LNCaP clone FGC (cell line): ENCODE data around the gene DZIP3.

Source experiments
- DNase-seq: peaks from one replicate; pipeline ENCODE4 v3.0.0-alpha.2; 2011; ENCODE audit warnings: low read depth
- H3K4me3 ChIP-seq: 2 replicates; pipeline ENCODE4 v1.5.1; 2011; ENCODE audit warnings: mild to moderate bottlenecking, low read depth, low read length, control low read depth
- TF ChIP-seq, protein P1 (sequence below): IDR thresholded peaks from 2 replicates; pipeline ENCODE4 v1.5.1; 2012; ENCODE audit warnings: mild to moderate bottlenecking; ENCODE audit not compliant: control insufficient read depth, insufficient read depth; ENCODE audit errors: extremely low read depth

The DZIP3 gene

DNA sequence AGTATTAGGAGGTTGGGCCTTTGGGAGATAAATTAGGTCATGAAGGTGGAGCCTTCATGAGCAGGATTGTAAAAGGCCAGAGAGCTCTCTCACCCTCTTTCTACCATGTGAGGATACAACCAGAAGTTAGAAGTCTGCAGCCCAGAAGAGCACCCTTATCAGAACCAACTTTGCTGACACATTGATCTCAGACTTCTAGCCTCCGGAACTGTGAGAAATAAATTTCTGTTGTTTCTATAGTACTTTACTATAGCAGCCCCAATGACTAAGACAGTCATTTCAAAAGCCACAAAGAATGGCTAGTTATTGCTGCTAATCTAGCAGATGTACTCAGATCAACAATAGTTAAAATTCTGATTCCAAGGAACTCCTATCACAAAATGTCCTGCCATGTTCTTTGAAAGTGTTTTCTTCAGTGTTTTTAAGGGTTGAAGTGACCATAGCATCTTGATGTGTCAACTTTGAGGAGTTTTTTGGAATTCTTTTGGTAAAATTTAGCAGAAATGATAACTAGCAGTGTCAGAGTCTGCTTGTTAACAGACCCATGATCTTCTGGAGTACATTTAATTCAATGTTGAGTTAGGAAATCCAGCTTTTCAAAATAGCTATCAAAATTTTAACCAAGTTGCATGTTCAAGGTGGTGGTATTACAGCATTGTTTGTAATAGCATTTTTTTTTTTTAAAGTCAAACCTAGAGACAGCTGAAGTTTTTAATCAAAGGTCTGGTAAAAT lies 10.3 kb downstream of the DZIP3 start:
- H3K4me3 ChIP-seq, result no peak overlapping the region
- TF ChIP-seq, protein P1, sequence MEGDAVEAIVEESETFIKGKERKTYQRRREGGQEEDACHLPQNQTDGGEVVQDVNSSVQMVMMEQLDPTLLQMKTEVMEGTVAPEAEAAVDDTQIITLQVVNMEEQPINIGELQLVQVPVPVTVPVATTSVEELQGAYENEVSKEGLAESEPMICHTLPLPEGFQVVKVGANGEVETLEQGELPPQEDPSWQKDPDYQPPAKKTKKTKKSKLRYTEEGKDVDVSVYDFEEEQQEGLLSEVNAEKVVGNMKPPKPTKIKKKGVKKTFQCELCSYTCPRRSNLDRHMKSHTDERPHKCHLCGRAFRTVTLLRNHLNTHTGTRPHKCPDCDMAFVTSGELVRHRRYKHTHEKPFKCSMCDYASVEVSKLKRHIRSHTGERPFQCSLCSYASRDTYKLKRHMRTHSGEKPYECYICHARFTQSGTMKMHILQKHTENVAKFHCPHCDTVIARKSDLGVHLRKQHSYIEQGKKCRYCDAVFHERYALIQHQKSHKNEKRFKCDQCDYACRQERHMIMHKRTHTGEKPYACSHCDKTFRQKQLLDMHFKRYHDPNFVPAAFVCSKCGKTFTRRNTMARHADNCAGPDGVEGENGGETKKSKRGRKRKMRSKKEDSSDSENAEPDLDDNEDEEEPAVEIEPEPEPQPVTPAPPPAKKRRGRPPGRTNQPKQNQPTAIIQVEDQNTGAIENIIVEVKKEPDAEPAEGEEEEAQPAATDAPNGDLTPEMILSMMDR, result no peak
- DNase-seq, result no peak

DNA sequence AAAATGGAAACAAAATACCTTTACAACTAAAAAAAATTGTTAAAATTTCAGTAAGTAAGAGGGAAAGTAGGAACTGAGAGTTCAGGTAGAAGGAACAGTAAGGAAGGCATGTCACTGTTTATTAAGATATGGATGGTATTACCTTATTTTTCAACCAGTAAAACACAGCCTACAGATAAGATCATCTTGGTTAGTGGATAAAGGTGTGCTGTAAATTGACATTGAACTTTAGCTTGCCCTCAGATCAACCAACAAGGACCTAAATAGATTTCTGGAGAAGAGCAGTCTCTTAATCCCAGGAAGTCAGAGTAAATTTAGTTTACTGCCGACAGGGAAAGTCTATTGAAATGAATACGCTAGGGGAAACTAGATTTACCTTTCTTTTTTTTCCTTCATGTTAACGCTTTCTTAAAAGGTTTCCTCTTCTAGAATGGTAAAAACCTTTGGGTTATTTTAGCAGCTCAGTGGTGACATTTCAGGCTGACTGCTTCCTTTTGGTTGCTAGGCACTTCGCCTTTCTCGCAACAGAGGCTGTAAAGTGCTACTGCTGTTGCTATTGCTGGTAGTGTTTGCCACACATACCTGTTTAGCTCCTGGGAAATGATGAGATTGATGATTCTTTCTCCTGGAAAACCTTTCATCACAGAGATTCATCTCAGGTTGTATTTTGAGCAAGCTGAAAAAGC lies 12.9 kb downstream of the DZIP3 start:
- no peak overlapping the region for H3K4me3 ChIP-seq
- TF ChIP-seq, protein P1, result no peak
- DNase-seq, result no peak

DNA sequence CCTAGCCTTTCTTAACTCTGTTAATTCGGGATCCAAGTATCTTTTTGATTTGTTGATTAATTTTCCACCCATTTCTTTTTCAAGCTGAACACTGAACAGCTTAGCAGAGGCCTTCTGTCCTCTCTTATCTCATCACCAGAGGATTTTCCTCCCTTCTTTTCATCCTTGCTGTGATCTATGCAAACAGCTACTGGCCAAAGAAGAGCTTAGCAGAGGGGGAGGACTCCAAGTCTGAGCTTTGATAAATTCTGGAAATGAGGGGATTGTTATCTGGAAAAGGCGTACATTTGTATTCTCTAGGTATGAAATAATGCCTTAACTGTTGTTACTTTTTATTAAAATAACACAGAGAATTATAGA lies 13.4 kb downstream of the DZIP3 start:
- no peak for DNase-seq
- TF ChIP-seq, protein P1, result no peak
- H3K4me3 ChIP-seq, result no peak overlapping the region

DNA sequence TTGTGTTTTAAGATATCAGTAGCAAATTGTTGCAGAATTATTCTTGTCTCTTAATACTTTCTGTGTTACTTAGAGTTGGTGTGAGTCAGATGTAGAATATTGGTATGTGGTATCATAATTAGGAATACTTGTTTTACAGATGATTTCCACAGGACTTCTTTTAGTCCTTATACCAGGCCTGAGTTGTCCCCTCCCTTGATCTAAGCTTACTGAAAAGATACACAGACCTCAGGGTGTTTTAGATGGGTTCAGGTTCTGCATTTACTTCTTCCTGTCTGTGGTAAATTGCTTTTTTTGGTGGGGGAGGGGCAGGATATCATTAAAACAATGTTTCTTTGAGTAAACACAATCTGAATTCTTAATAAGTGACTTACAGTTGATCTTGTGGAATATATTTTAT lies 14.2 kb downstream of the DZIP3 start:
- no peak overlapping the region for H3K4me3 ChIP-seq
- no peak for DNase-seq
- TF ChIP-seq, protein P1, result no peak

DNA sequence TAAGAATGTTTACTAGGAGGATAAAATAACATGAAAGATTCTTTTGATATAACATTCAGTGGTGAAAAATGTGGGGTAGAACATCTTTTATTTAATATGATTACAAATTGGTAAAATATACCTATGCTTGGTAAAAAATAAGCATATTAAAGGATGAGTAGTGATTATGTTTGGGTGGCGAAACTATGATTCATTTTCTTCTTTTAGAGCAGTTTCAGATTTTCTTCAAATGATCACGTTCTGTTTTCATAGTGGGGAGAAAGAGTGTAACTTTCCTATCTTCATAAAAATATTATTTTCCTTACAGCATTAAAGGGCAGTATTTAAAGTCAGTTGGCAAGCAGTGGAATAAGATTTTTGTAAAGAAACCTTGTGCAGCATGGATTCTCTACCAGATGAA lies 15.5 kb downstream of the DZIP3 start:
- no peak overlapping the region for H3K4me3 ChIP-seq
- no peak for DNase-seq
- TF ChIP-seq, protein P1, result no peak

DNA sequence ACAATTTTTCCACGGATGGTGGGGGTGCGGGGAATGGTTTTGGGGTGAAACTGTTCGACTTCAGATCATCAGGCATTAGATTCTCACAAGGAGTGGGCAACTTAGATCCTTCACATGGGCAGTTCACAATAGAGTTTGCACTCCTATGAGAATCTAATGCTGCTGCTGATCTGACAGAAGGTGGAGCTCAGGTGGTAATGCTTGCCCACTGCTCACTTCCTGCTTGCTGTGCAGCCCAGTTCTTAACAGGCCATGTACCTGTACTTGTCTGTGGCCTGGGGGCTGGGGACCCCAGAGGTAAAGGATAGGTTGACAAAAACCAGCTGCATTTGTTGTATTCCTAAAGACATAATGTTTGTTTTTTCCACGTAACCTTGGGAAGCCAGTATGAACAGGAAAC lies 16.0 kb downstream of the DZIP3 start:
- H3K4me3 ChIP-seq, result no peak overlapping the region
- DNase-seq, result no peak
- TF ChIP-seq, protein P1, result no peak
